LHCN-M2 (cell line): ENCODE results near the gene TARBP1. TPM values are rescaled to one million over a fixed set of nuclear protein-coding genes. Genes with fewer than 3 reads are reported as not detected.
"Not testable (repeated sequence)": the region's sequence is repeated elsewhere in the genome, so short reads cannot be mapped to it uniquely, and the experiment has no call there.

Experiments used
- DNase-seq: peaks from one replicate; pipeline ENCODE4 v3.0.0-alpha.2; 2012; ENCODE audit warnings: low read depth
- total RNA-seq: library from RNA; depleted of rRNA; stranded (reverse); fragments of >200 nt; gene quantifications from 2 replicates; pipeline ENCODE4 v1.2.3, GENCODE V29; 2014

Gene TARBP1
- total RNA-seq, 1 experiment from 2014 or later, result 13.1 TPM

- DNase-seq, result no peak
Observed at GRCh38 chr1:234397732-234398131, 81.2 kb downstream of the TARBP1 start.

- no peak for DNase-seq
Observed at GRCh38 chr1:234396871-234397270, 82.1 kb downstream of the TARBP1 start.

GRCh38 chr1:234396092-234396491, 82.9 kb downstream of the TARBP1 start:
- DNase-seq, result no peak

GRCh38 chr1:234395297-234395696, 83.7 kb downstream of the TARBP1 start:
- DNase-seq, result no peak

GRCh38 chr1:234393190-234393589, 85.8 kb downstream of the TARBP1 start:
- DNase-seq, result no peak

- DNase-seq, result no peak
Observed at GRCh38 chr1:234388094-234388493, 90.9 kb downstream of the TARBP1 start.

GRCh38 chr1:234386122-234386521, 92.9 kb downstream of the TARBP1 start:
- no peak for DNase-seq

GRCh38 chr1:234381699-234382555, 97.1 kb downstream of the TARBP1 start:
- no peak for DNase-seq

- DNase-seq, result not testable (repeated sequence)
Observed at GRCh38 chr1:234379591-234380109, 99.3 kb downstream of the TARBP1 start.

GRCh38 chr1:234375672-234376071, 103.3 kb downstream of the TARBP1 start:
- no peak for DNase-seq

GRCh38 chr1:234373959-234374254, 105.1 kb downstream of the TARBP1 start:
- no peak for DNase-seq

- peak; percentile 94 for DNase-seq
Observed at GRCh38 chr1:234373064-234373958, 105.7 kb downstream of the TARBP1 start, which contains the start of gene COA6. Gene COA6, plus strand, starts transcription at chr1:234373456. Its CDS starts 11 bp downstream, at chr1:234373467.

- DNase-seq, result no peak
Observed at GRCh38 chr1:234372011-234372757, 106.8 kb downstream of the TARBP1 start.

GRCh38 chr1:234371414-234371813, 107.6 kb downstream of the TARBP1 start:
- no peak for DNase-seq

GRCh38 chr1:234369784-234370183, 109.2 kb downstream of the TARBP1 start:
- no peak for DNase-seq

GRCh38 chr1:234369033-234369430, 109.9 kb downstream of the TARBP1 start:
- no peak for DNase-seq

GRCh38 chr1:234368320-234369032, 110.5 kb downstream of the TARBP1 start:
- DNase-seq, result no peak

- DNase-seq, result no peak
Observed at GRCh38 chr1:234362558-234362957, 116.4 kb downstream of the TARBP1 start.

GRCh38 chr1:234361102-234361603, 117.8 kb downstream of the TARBP1 start:
- no peak for DNase-seq

GRCh38 chr1:234357831-234358230, 121.1 kb downstream of the TARBP1 start:
- no peak for DNase-seq
